Activated CD8-positive, alpha-beta memory T cell treated with anti-CD3 and anti-CD28 coated beads, Interleukin-2, amount 50 U/mL, for 48 hours (primary cell): ENCODE measurements around the gene UST.
"Not testable (repeated sequence)": the region's sequence is repeated elsewhere in the genome, so short reads cannot be mapped to it uniquely, and the experiment has no call there.

ENCODE experiments used
- DNase-seq: peaks from one replicate; pipeline ENCODE4 v3.0.0-alpha.2; 2020

Gene UST

DNA sequence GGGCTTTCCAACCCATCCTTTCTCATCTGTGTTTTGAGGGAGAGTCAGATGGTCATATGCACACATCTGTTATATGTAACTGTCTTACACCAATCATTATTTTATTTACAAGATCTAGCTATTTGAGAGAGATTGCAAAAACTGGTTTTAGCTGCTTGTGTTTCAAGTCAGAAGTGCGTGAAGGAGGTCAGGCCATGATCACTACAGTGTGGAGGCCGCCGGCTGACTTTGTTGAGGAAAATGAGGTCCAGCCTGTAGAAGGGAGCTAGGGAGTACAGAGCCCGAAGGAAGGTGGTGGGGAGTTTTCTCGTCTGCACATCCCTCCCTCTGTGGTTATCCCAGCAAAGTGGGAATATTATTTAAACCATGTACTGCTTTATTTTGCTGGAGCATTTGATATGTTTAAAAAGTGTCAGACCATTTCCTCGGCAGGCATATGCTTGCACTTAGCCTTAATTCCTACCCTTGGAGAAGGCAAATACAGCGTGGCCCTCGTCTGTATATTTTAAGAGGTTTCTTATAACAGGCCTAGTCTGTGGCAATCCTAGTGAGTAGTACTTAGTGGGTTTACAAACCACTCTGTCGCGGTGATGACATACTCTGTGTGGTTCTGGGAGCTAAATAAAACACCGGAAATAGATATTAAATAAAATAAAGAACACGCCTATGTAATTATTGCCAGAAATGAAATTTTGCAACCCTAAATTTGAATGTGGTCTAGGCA, 95.6 kb downstream of the UST start:
- no peak for DNase-seq

DNA sequence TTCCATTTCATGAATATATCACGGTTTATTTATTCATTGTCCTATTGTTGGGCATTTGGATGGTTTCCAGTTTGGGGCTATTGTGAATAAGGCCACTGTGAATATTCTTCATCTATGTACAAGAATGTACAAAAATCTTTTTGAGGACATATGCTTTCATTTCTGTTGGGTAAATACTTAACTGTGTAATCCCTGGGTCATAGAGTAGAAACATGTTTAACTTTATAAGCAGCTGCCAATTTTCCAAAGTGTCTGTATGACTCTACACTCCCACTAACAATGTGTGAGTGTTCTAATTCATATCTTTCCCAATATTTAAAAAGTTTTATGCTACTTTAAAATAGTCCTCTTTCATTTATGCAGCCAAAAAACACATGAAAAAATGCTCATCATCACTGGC, 98.6 kb downstream of the UST start:
- DNase-seq = no peak

- DNase-seq = no peak
Observed at GRCh38 chr6:148846778-148847761, 100.2 kb downstream of the UST start.

DNA sequence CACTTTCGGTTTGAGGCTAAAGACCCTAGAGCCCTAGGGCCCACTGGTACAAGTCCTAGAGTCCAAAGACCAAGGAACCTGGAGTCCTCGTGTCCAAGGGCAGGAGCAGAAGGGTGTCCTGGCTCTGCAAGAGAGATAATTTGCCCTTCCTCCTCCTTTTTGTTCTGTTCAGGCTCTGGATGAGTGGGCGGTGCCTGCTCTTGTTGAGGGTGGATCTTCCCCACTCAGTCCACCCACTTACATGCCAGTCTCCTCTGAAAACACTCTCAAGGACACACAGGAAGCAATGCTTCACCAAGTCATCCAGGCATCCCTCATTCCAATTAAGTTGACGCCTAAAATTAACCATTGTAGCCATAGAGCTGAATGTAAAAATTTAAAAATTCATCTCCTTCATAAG, 102.1 kb downstream of the UST start:
- no peak for DNase-seq

GRCh38 chr6:148849449-148849848, 102.6 kb downstream of the UST start:
- not testable (repeated sequence) for DNase-seq

DNA sequence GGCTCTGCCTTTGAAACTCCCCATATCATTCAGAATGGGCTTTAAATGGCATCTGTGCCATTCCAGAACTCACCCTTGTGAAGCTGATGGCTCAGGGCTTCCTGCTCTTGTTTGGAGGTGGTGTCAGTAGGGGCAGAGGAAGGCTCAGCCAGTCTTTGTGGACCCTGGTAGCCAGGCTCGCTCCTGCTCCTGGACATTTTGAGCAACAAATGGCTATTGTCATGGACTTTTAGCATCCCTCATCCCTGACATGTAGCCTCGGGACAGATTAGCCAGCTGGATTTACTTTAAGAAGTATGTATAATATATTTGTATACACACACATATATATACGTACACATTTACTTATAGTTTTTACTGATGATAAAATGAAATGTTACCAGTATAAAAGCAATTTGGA, 104.1 kb downstream of the UST start:
- no peak for DNase-seq

- DNase-seq = no peak
Observed at GRCh38 chr6:148851683-148852556, 105.1 kb downstream of the UST start.

DNA sequence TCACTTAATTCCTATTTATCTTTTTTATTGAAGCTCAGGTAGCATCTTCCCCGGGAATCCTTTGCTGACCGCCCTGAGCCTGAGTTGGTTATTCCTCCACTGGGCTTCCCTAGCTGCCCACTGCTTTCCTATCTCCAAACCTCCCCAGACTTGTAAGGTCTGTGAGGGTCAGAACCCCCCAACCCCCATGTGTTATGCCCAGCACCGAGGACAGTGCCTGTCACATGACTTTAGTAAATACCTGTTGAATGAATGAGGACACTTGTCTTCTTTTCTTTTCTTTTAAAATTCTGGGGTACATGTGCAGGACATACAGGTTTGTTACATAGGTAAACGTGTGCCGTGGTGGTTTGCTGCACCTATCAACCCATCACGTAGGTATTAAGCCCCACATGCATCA, 105.9 kb downstream of the UST start:
- no peak for DNase-seq

DNA sequence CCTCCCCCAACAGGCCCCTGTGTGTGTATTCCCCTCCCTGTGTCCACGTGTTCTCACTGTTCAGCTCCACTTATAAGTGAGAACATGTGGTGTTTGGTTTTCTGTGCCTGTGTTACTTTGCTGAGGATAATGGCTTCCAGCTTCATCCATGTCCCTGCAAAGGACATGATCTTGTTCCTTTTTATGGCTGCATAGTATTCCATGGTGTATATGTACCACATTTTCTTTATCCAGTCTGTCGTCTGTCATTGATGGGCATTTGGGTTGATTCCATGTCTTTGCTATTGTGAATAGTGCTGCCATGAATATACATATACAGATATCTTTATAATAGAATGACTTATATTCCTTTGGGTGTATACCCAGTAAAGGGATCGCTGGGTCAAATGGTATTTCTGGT, 106.3 kb downstream of the UST start:
- not testable (repeated sequence) for DNase-seq

DNA sequence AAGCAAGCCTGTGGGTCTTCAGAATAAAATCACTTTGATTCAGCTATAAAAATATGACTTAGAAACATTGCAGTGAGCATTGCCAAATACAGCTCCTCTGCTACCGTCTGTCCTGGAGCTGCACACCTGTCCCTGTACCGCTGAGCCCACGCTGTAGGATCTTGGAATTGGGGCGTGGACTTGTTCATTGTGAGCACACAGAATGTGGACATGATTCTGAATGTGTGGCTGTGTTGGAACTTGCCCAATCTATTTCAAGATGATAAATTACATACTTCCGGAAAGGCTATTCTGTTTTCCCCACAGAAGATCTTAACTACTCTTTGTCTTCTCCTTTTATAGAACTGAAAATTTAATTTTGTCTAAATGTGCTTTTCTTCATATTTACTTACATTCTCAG, 107.3 kb downstream of the UST start:
- no peak for DNase-seq

- no peak for DNase-seq
Observed at GRCh38 chr6:148854992-148855391, 108.2 kb downstream of the UST start.

DNA sequence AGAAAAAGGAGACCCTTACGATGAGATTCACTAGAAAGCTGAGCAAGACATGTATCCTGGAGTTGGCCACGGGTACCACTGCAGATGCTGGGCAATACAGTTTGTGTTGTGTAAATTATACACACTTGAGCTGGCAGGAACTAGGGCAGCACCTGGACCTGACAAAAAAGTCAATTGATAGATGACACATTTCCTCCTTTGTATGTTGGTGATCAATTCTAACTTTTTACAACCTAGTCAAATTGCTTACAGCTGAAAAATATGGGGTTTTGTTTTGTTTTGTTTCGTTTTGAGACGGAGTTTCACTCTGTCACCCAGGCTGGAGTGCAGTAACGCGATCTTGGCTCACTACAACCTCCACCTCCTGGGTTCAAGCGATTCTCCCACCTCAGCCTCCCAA, 108.9 kb downstream of the UST start:
- no peak for DNase-seq

- DNase-seq = no peak
Observed at GRCh38 chr6:148857798-148858390, 111.1 kb downstream of the UST start.

DNA sequence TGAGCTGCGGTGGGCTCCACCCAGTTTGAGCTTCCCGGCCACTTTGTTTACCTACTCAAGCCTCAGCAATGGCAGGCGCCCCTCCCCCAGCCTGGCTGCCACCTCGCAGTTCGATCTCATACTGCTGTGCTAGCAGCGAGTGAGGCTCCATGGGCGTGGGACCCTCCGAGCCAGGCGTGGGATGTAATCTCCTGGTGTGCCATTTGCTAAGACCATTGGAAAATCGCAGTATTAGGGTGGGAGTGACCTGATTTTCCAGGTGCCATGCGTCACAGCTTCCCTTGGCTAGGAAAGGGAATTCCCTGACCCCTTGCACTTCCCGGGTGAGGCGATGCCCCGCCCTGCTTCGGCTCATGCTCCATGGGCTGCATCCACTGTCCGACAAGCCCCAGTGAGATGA, 117.3 kb downstream of the UST start:
- not testable (repeated sequence) for DNase-seq

DNA sequence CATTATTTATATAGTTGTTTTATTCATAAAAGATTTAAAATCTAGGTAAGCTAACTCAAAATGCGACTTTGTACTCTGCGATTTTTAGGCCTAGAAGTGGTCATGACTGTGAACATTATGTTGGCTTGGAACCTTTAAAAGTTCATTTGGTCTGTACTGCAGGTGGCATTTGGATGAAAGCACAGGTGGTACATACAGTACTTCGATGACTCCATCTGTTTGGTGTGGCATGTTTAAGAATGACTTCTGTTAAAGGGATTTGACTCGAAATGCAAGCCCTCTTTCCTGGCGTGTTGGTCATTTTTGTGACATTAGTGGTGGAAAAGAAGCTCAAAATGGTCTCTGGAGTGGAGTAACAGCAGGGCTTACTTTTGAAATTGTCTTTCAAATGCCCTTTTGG, 118.1 kb downstream of the UST start:
- DNase-seq = no peak

- DNase-seq = no peak
Observed at GRCh38 chr6:148866657-148867268, 119.9 kb downstream of the UST start.

GRCh38 chr6:148867862-148868261, 121.0 kb downstream of the UST start:
- no peak for DNase-seq

DNA sequence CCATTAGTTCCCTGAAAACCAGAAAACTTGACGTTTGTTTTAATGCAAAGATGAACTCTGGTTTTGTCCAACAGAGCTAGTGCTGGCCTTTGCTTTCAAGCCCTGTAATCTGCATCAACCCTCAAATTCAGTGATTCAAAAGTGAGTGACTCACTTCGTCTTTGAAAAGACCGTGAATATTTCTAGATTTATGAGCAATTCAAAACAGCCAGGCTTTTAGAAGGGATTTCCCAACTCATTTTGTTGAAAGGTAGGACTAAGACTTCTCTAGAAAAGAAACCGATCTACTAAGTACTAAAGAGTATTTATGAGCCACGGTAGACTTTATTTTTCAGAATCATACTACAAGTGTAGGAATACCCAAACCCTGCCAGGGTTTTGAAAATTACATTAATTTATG, 121.5 kb downstream of the UST start:
- DNase-seq = no peak

DNA sequence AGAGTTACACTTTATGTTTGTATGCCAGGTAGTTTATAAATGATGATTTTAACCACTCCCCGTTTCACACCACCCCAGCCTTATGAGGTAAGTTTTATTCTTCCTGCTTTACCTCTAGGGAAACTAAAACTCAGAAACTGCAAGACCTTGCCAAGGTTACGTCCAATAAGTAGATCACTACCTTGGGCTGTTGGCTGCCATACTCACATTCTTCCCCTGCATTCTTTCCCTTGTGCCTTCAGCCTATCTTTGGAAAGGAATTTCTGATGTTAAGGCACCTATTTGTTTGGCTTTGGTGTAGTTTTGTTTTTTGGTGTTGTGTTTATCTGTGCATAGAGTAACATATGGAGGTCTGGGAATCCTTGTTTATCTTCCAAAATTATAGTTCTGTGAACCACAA, 122.1 kb downstream of the UST start:
- DNase-seq = no peak

DNA sequence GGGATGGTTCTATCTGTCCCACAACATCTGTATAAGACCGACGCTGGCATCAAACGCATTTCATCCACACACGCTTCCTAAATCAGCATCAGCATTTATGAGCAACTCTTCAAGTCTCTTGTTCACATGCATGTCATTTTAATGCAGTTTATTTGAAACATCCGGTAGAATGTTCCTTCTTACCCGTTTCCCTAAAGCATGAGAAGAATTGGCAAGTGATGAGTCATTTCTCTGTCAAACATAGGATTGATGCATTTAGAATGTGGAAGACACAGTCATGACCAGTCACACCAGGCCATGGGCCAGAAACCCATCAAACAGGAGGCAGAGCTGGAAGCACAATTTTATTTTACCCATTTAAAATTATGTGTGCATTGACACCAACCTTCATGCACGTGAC, 122.8 kb downstream of the UST start:
- no peak for DNase-seq

DNA sequence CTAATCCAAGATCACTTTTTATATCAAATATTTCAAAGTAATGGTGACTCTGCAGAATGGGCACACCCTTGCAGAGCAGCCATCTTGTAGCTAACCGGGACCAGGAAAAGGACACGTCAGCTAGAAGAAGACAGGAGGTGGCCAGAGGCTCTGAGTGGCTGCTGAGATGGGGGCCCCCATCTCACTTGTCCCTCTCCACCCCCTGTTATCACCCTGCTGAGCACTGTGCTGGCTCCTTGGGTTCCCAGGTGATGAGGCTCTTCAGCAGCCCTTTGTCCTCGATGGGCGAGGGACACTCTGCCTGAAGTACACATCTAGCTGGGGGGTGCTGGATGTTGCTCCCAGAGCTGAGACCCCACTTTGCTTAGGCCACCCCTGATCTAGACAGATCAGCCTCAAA, 126.3 kb downstream of the UST start:
- DNase-seq = no peak

DNA sequence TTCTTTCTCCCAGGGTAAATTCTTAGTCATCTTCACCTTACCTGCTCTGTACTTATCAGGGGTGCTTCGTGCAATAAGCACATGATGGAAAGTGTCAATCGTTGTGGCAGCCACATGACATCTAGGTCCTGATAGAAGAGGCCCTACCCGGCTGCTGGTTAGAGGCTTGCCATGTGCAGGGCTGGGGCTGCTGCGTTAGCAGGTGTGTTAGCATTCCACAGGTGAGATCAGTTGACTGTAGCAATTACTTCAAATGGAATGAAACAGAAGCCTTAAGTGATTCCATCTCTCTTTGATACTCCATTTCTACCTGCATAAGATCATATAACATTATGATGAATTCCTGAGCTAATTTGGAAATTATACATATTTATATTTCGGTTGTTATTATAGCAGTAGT, 127.0 kb downstream of the UST start:
- no peak for DNase-seq
